HEK293T (cell line): Measurements from ENCODE around the gene KIF4A.
A peak's percentile ranks its signal among the peaks of the same experiment; 100 is the strongest.

ENCODE experiments used
- CTCF ChIA-PET: fragments of 350-600 bp; formaldehyde crosslinking; extraction: SDS; loops from one replicate; lab custom pipeline; 2021; ENCODE audit warnings: antibody characterized with exemption, inconsistent platforms; lab: Yijun Ruan, JAX
- POLR2A ChIA-PET: fragments of 350-600 bp; formaldehyde crosslinking; extraction: SDS; loops from one replicate; lab custom pipeline; 2020; ENCODE audit warnings: antibody characterized with exemption, inconsistent platforms; lab: Yijun Ruan, JAX
- DNase-seq: peaks from one replicate; pipeline ENCODE4 v3.0.0; 2012; ENCODE audit warnings: mixed read lengths; ENCODE audit errors: extremely low spot score
- ARNT ChIP-seq: fragments of 450-650 bp; IDR thresholded peaks from 2 replicates; pipeline ENCODE4 v1.6.1; 2017; ENCODE audit warnings: mild to moderate bottlenecking
- BHLHE40 ChIP-seq: fragments of 450-650 bp; IDR thresholded peaks from 2 replicates; pipeline ENCODE4 v1.6.1; 2016; ENCODE audit warnings: mild to moderate bottlenecking, moderate library complexity, borderline replicate concordance
- CTBP1 ChIP-seq: fragments of 450-650 bp; IDR thresholded peaks from 2 replicates; pipeline ENCODE4 v1.6.1; 2016; ENCODE audit warnings: borderline replicate concordance
- ELF4 ChIP-seq: fragments of 450-650 bp; IDR thresholded peaks from 2 replicates; pipeline ENCODE4 v1.6.1; 2017; ENCODE audit warnings: antibody characterized with exemption
- FOXK2 ChIP-seq: fragments of 450-650 bp; IDR thresholded peaks from 2 replicates; pipeline ENCODE4 v1.6.1; 2016; ENCODE audit warnings: mild to moderate bottlenecking
- FOXM1 ChIP-seq: fragments of 450-650 bp; IDR thresholded peaks from 2 replicates; pipeline ENCODE4 v1.6.1; 2017; ENCODE audit warnings: mild to moderate bottlenecking, borderline replicate concordance
- HDGF ChIP-seq: fragments of 450-650 bp; IDR thresholded peaks from 2 replicates; pipeline ENCODE4 v1.6.1; 2017; ENCODE audit warnings: antibody characterized with exemption, borderline replicate concordance
- L3MBTL2 ChIP-seq: fragments of 450-650 bp; conservative IDR thresholded peaks from 2 replicates; pipeline ENCODE4 v1.6.1; 2016; ENCODE audit warnings: mild to moderate bottlenecking
- LEF1 ChIP-seq: fragments of 450-650 bp; IDR thresholded peaks from 2 replicates; pipeline ENCODE4 v1.6.1; 2017; ENCODE audit warnings: mild to moderate bottlenecking, borderline replicate concordance
- NFRKB ChIP-seq: fragments of 450-650 bp; IDR thresholded peaks from 2 replicates; pipeline ENCODE4 v1.6.1; 2016; ENCODE audit warnings: mild to moderate bottlenecking, moderate library complexity
- PKNOX1 ChIP-seq: fragments of 450-650 bp; IDR thresholded peaks from 2 replicates; pipeline ENCODE4 v1.6.1; 2016
- SP1 ChIP-seq: fragments of 450-650 bp; IDR thresholded peaks from 2 replicates; pipeline ENCODE4 v1.6.1; 2017
- SUZ12 ChIP-seq: fragments of 450-650 bp; IDR thresholded peaks from 2 replicates; pipeline ENCODE4 v1.6.1; 2016; ENCODE audit warnings: mild to moderate bottlenecking
- TARDBP ChIP-seq: fragments of 450-650 bp; IDR thresholded peaks from 2 replicates; pipeline ENCODE4 v1.6.1; 2016
- ZNF384 ChIP-seq: fragments of 450-650 bp; IDR thresholded peaks from 2 replicates; pipeline ENCODE4 v1.6.1; 2016

KIF4A gene

DNA sequence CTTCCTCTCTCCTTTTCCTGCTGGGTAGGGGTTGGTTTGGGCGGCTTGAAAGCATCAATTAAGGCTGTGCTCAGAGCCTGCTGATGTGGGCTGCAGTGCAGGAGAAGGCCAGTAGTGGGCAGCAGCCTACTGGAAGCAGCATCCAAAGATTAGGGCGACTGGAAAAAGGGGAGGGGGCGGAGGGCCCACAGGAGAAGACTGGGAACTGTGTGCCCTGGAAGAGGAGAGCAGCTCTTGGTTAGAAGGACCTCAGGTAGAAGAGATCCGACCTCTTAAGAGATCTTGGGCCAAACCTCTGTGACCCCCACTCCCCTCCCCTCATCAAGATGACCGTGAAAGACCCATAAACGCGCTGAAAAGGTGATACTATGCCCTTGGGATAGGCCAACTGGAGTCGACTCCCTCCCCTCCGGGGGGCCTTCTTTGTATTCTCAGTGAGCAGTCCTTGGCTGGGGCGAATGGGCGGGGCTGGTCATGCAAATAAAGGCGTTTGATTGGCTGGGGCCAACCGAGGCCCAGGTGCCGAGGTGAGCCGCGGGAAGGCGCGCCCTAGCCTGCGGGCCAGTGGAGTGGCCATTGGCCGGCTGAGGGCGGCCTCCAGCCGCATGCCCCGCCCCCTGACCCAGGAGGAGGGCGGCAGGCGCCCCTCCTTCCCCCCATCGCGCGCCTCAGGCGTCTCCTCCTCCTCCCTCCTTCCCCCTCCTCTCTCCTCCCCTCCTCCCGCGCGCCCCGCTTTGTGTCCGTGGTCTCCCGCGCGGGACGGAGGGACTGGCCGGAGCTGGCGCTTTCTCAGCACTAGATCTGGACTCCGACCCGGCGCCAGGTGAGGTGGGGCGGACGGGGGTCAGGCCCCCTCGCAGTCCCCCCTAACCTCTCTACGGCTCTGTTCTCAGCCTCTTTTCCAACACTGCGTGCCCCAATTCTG lies 164.8 kb downstream of the KIF4A start:
- POLR2A ChIA-PET = no interaction called here
- TF ChIP-seq L3MBTL2 (no peak; the same call in 1 of the 2 replicates), PKNOX1 (peak; percentile 27; the same call in 1 of the 2 replicates)
- CTCF ChIA-PET = interaction anchor here (0.6 to 1.7 kb wide), 3 partner anchors 24 to 210 kb away, joined by 3 to 6 read pairs (median 5); no protein-coding TSS in a partner anchor
- peak; percentile 79 for DNase-seq

DNA sequence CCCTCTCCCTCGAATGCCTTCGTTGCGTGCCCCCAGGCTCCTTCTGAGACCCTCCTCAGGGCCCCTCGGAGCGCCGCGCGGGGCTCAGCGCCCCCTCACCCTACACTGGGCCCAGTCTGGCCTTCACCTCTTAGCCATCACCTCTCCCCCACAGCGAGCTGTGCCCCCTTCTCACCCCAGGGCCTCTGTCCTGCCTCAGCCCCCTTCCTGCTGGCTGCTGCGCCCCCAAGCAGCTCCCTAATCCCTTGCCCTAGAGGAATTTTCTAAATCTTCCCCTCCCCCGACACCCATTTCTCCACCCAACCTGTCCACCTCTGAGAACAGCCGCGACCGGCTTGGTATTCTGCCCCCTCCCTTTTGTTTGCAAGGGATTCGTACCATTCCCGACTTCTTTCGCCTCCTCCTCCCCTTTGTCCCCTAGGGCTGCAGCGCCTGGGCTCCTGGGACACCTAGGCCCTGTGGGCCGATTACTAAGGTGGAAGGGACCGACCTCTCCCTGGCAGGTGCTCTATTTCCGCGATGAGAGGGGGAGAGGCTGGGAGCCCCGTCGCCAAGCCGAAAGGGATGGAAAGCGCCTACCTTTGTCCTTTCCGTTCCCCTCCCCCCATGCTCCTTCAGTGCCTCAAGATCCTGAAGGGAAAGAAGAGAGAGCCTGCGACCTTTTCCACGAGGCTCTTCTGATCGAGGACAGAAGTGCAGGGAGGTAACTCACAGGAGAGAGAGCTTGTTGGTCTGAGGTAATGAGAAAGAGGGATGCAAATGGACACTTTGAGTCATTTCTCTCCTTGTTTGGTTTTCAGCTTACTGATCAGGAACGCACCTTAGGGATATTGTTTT lies 165.7 kb downstream of the KIF4A start:
- POLR2A ChIA-PET = interaction anchor here (0.9 to 1.2 kb wide), 2 partner anchors 13 to 22 kb away, joined by 3 read pairs; no protein-coding TSS in a partner anchor
- TF ChIP-seq LEF1 (no peak), CTBP1 (no peak), PKNOX1 (no peak), L3MBTL2 (peak; percentile 55)
- no peak for DNase-seq
- CTCF ChIA-PET = interaction anchor here (0.8 to 1.7 kb wide), 3 partner anchors 18 to 504 kb away, joined by 3 to 5 read pairs (median 4); no protein-coding TSS in a partner anchor

DNA sequence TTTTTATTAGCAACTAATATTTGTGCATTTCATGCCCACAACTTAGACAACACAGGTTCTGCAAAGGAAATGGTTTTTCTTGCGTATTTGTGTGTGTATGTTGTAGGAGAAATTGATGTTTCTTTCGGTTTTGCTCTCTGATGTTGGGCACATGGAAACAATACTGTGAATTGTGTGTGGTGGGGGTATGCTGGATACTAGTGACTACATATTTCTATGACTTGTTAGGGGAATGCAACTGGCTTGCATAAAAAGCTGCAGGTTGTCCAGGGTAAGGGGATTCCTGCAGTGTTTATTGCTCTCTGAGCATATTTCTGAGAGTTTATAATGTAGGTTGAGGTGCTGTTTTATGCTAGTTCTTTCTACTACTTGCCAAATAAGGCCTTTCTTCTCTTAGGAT lies 166.4 kb downstream of the KIF4A start:
- TF ChIP-seq FOXK2 = no peak
- TF ChIP-seq ELF4 = no peak
- no peak for TF ChIP-seq ARNT
- no peak for TF ChIP-seq FOXM1
- TF ChIP-seq NFRKB = no peak
- no peak for TF ChIP-seq TARDBP
- ChIA-PET POLR2A (interaction anchor here (0.9 to 1.2 kb wide), 2 partner anchors 12 to 21 kb away, joined by 3 read pairs; no protein-coding TSS in a partner anchor), CTCF (interaction anchor here (0.8 to 1.1 kb wide), 2 partner anchors 18 to 504 kb away, joined by 3 to 4 read pairs; no protein-coding TSS in a partner anchor)
- no peak for DNase-seq

GRCh38 chrX:70461026-70461425 lies 171.1 kb downstream of the KIF4A start:
- TF ChIP-seq ZNF384 (no peak), HDGF (no peak), NFRKB (no peak), BHLHE40 (no peak), SP1 (no peak), L3MBTL2 (no peak), ELF4 (no peak), FOXK2 (no peak)
- ChIA-PET CTCF (no interaction called here), POLR2A (no interaction called here)
- no peak for DNase-seq

DNA sequence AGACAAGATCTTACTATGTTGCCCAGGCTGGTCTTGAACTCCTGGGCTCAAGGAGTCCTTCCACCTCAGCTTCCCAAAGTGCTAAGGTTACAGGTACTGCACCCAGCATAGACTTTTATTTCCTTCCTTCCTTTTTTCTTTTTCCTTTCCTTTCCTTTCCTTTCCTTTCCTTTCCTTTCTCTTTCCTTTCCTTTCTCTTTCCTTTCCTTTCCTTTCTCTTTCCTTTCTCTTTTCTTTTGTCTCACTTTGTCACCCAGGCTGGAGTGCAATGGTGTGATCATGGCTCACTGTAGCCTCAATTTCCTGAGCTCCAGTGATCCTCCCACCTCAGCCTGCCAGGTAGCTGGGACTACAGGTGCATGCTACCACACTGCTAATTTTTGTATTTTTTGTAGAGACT lies 174.1 kb downstream of the KIF4A start:
- CTCF ChIA-PET = interaction anchor here (0.6 kb wide), 1 partner anchor 13 kb away, joined by 3 read pairs; no protein-coding TSS in a partner anchor
- no peak for TF ChIP-seq ELF4
- TF ChIP-seq BHLHE40 = no peak
- TF ChIP-seq NFRKB = no peak
- TF ChIP-seq FOXK2 = no peak
- no peak for TF ChIP-seq SUZ12
- no peak for TF ChIP-seq SP1
- DNase-seq = no peak
- POLR2A ChIA-PET = no interaction called here

GRCh38 chrX:70466968-70467367 lies 177.1 kb downstream of the KIF4A start:
- ChIA-PET CTCF (no interaction called here), POLR2A (no interaction called here)
- TF ChIP-seq NFRKB (no peak), ARNT (no peak), LEF1 (no peak), SUZ12 (no peak), BHLHE40 (no peak)
- DNase-seq = no peak

GRCh38 chrX:70468709-70469108 lies 178.8 kb downstream of the KIF4A start:
- DNase-seq = no peak
- CTCF ChIA-PET = no interaction called here
- TF ChIP-seq ZNF384 = no peak
- POLR2A ChIA-PET = interaction anchor here (0.8 kb wide), 1 partner anchor 13 kb away, joined by 3 read pairs; no protein-coding TSS in a partner anchor
